Measurements from ENCODE around the gene SVOPL.
A peak's percentile ranks its signal among the peaks of the same experiment; 100 is the strongest.
"Not testable (repeated sequence)": the region's sequence is repeated elsewhere in the genome, so short reads cannot be mapped to it uniquely, and the experiment has no call there.

Gene SVOPL

GRCh38 chr7:138700857-138701536, at the start of gene SVOPL:
TSS of gene SVOPL (minus strand) at chr7:138701362. CDS start at chr7:138679045, 22,317 bp downstream.
- DNase-seq, result no peak

GRCh38 chr7:138750473-138750872, 49.3 kb upstream of the SVOPL start:
- no peak for DNase-seq

GRCh38 chr7:138749960-138750359, 48.8 kb upstream of the SVOPL start:
- DNase-seq, result no peak

GRCh38 chr7:138748666-138749065, 47.5 kb upstream of the SVOPL start:
- no peak for DNase-seq

GRCh38 chr7:138746073-138746472, 44.9 kb upstream of the SVOPL start:
- no peak for DNase-seq

GRCh38 chr7:138745189-138745588, 44.0 kb upstream of the SVOPL start:
- no peak for DNase-seq

GRCh38 chr7:138741453-138741735, 40.2 kb upstream of the SVOPL start:
- DNase-seq, result no peak

- DNase-seq, result no peak
Observed at GRCh38 chr7:138739859-138740258, 38.7 kb upstream of the SVOPL start.

GRCh38 chr7:138738551-138739335, 37.6 kb upstream of the SVOPL start:
- DNase-seq, result peak; percentile 82

- no peak for DNase-seq
Observed at GRCh38 chr7:138738114-138738513, 37.0 kb upstream of the SVOPL start.

- no peak for DNase-seq
Observed at GRCh38 chr7:138735399-138735798, 34.2 kb upstream of the SVOPL start.

GRCh38 chr7:138731733-138732132, 30.6 kb upstream of the SVOPL start:
- not testable (repeated sequence) for DNase-seq

- no peak for DNase-seq
Observed at GRCh38 chr7:138729444-138729843, 28.3 kb upstream of the SVOPL start.

- DNase-seq, result no peak
Observed at GRCh38 chr7:138727336-138728099, 26.4 kb upstream of the SVOPL start.

GRCh38 chr7:138726288-138726687, 25.1 kb upstream of the SVOPL start:
- DNase-seq, result no peak

- DNase-seq, result no peak
Observed at GRCh38 chr7:138720286-138720685, 19.1 kb upstream of the SVOPL start.

GRCh38 chr7:138716889-138717288, 15.7 kb upstream of the SVOPL start:
- no peak for DNase-seq

- no peak for DNase-seq
Observed at GRCh38 chr7:138713191-138713590, 12.0 kb upstream of the SVOPL start.

GRCh38 chr7:138712652-138713051, 11.5 kb upstream of the SVOPL start:
- DNase-seq, result no peak

- no peak for DNase-seq
Observed at GRCh38 chr7:138710536-138711385, 9.6 kb upstream of the SVOPL start.

GRCh38 chr7:138705167-138705566, 4.0 kb upstream of the SVOPL start:
- no peak for DNase-seq

GRCh38 chr7:138701537-138701923, 368 bp upstream of the SVOPL start:
- no peak for DNase-seq

GRCh38 chr7:138699661-138700060, 1.5 kb downstream of the SVOPL start:
- DNase-seq, result no peak
